NCI-H748 (cell line): ENCODE data around the gene MRFAP1.
"Not testable (repeated sequence)": the region's sequence is repeated elsewhere in the genome, so short reads cannot be mapped to it uniquely, and the experiment has no call there.

ENCODE experiments used
- DNase-seq: peaks from one replicate; lab custom pipeline; 2025; ENCODE audit not compliant: unreplicated experiment; lab: John Stamatoyannopoulos, UW

MRFAP1 gene

GRCh38 chr4:6663596-6664393 is 23.3 kb downstream of the MRFAP1 start:
- DNase-seq = no peak

- DNase-seq = no peak
Observed at GRCh38 chr4:6665320-6665654, 24.8 kb downstream of the MRFAP1 start.

DNA sequence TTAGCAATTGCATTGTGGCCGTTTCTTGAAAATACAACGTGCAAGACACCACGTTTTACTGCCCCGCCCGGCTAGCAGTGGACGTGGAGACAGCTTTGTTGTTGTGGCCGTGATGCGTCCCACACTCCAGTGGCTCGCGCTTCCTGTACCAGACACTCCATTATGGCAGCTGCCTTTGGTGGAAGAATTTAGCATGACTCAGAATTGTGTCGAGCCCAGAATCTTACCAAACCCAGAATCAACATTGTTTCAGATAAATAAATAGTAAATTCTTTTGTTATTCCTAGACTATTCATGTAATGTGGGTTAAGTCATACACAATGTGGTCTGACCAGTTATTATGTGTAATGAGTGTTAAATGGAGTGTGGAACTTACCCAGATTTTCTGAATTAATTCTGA is 27.9 kb downstream of the MRFAP1 start:
- peak; percentile 75 for DNase-seq

DNA sequence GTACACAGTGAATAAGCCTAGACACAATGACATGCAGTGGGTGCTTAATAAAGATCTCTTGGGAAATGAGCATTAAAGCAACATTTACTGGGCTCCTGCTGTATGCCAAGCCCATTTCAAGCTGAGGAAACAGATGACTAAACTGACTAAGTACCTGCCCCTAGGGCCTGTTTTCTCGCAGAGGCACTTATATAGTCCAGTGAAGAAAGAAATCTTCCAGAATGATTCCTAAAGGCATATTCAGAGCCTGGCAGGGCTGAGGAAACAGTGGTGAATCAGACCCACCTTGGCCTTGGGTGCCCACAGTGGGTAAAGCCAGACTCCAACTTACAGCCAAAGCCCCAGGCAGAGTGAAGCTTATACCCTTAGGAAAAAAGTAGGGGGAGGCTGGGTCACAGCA is 31.2 kb downstream of the MRFAP1 start:
- no peak for DNase-seq

DNA sequence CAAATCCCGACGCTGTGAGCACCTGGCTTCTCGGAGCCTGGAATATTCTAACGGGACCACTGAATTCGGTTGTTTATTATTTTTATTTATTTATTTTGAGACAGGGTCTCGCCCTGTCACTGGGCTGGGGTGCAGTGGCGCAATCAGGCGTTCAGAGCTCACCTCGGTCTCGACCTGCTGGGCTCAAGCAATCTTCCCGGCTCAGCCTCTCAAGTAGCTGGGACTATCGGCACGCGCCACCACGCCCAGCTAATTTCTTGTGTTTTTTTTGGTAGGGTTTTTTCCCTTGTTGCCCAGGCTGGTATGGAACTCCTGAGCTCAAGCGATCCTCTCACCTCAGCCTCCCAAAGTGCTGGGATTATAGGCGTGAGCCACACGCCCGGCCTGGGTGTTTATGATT is 31.6 kb downstream of the MRFAP1 start:
- no peak for DNase-seq

GRCh38 chr4:6672541-6673190 is 32.2 kb downstream of the MRFAP1 start:
- not testable (repeated sequence) for DNase-seq

GRCh38 chr4:6673191-6673659 is 32.7 kb downstream of the MRFAP1 start:
- DNase-seq = peak; percentile 35

GRCh38 chr4:6673660-6674499 is 33.4 kb downstream of the MRFAP1 start:
- DNase-seq = peak; percentile 90

- DNase-seq = peak; percentile 63
Observed at GRCh38 chr4:6674500-6675149, 34.1 kb downstream of the MRFAP1 start.

DNA sequence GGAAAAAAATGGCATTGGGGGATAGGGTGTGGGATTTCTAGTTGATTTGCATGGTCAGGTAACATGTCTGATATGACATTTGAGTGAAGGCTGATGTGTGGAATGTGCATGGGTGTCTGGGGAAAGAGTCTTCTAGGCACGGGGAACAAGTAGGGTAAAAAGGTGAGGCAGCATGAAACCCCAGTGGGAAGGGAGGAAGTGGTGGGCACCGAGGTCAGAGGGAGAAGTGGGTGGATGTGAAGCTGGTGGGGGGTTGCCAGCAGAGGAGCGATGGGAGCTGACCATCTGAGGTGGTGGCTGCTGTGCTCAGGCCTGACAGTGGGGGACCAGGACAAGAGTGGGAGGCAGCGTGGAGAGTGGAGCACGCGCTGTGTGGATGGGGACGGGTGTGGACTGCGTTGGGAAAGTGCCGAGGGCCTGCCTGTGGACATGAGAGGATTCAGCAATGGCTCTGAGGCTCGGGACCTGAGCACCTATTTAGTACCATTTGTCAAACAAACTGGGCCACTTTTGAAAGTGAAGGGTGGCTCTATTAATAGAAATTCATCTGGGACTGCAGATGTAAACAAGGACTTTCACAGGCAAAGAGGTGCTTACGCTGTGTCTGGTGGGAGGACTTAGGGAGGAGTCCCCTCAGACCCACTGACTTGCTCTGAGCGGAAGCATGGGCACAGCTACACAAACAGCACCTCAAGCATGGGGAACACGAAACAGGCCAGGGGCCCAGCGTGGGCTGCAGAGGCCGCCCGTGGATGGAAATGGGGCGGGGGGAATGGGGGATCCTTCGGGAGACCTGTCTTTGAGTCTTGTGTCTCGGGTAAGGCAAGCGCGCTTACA is 36.5 kb downstream of the MRFAP1 start:
- no peak for DNase-seq

DNA sequence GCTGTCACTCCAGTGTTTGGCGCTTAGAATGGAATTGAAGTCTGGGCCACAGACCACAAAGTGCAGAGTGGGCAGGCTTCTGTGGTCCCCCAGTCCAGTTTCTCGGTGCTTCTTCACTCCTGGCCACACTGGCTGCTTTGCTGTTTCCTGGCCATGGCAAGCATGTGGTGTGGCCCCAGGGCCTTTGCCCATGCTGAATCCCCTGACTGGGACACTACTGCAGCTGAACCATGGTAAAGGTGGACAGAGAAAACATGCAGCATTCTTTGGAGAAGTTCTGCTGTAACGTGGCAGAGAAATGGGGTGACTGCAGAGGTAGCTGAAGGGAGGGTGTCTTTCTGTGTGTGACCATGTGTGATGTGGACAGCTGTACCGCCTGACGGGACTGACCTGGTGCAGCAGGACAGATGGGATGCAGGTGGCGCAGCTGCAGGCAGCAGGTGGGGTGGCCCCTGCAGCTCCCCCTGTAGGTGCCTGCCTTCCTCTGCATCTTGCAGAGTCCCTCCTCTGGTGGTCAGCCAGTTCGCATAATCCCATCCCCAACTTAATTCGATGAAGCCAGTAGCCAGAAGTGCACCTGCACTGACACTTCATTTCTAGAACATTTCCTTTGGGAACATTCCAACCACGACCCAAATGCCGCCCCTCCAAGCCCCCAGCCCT is 40.0 kb downstream of the MRFAP1 start:
- no peak for DNase-seq

- DNase-seq = no peak
Observed at GRCh38 chr4:6681191-6681590, 40.7 kb downstream of the MRFAP1 start.

DNA sequence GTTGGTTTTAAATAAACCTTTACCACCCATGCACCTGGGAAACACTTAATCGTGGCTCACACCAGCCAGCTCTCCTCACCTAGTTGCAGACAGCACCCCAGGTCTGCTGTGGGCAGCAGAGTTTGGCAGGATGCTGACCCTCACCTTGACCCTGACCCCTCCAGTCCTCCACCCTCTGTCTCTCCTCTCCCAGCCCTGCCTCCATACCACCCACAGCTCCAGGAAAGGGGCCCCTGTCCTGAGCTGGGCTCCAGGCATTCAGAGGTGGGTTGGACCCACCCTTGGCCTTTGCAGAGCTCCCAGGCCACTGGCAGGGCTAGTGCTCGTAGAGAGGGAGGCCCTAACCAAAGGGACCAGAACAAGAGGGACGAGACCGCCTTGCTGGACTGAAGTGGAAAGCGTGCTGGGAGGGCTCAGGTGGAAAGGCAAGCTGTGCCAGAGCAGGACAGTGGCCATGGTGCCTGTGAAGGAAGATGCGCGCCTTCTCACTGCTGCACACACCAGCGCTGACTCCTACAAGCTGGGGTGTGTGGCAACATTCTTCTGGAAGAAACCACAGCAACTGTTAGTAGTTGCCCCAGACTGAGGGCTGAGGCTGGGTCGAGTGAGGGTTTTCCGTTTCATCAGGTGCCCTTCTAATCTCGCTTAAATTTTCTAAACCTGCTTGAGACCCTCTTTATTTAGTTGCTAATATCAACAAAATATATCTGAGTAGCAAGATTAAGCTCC is 42.5 kb downstream of the MRFAP1 start:
- DNase-seq = no peak

- DNase-seq = no peak
Observed at GRCh38 chr4:6684656-6685055, 44.2 kb downstream of the MRFAP1 start.

DNA sequence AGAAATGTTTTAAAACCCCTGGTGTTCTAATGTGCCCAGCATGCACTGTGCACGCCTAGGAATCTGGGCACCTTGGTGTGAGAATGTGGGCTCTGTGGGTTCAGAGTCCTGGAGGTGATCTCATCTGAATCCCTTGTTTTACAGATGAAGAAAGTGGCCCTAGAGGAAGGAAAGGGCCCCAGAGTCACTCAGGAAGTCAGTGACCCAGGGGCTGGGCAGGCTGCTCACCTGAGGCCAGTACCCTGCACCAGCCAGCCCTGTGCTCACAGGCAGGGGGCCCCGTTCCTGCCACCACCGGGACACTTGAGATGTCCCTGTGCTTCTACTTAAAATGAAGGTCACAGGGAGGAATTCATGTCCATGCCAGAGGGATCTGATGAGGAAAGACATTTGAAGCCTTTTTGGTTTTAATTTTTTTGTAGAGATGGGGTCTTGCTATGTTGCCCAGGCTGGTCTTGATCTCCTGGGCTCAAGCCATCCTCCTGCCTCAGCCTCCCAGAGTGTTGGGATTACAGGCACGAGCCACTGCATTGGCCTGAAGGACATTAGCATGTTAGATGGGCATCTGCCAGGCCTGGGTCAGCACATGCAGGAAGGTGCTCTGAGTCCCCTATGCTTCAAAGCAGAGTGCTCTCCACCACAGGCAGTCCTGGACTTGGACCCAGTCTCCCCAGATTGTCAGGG is 45.8 kb downstream of the MRFAP1 start:
- DNase-seq = no peak

DNA sequence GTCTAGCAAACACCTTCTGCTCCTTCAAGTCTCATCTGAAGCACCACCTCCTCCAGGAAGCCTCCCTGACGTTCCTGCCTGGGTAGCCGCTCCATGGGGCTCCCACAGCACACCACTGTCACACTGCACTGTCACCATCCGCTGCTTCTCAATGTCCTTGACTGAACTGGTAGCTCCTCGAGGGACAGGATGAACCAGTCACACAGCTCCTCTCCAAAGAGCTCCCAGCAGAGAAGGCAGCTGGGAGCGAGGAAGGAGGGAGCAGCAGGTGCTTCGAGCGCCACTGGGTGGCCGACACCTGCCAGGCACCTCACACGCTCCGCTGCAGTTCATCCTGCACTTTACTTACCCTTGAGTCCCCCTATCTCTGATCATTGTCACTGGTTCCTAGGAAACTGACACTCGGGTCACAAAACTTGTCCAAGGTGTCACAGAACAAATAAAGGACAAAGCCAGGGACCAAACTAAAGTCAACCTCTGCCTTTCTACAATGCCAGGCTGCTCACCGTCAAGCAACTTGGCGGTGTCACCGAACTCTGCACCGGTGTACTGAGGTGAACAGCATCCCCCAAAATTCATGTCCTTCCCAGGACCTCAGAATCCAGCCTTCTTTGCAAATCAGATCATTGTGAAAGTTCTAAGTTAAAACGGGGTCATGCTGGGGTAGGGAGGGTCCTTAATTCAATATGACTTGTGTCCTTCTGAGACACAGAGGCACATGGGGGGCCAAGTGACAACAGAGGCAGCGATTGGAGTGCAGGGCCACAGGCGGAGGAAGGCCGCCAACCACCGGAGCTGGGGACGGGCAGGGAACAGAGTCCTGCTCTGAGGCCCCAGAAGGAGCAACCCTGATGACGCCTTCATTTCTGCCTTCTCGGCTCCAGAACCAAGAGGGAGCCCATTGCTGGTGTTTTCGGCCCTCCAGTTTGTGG is 47.7 kb downstream of the MRFAP1 start:
- peak; percentile 34 for DNase-seq

GRCh38 chr4:6688879-6689505 is 48.5 kb downstream of the MRFAP1 start:
- DNase-seq = no peak
